ENCODE measurements around the gene STIL. TPM values are rescaled to one million over a fixed set of nuclear protein-coding genes. Genes with fewer than 3 reads are reported as not detected.

STIL gene
- total and polyA plus RNA-seq, 4 donors: 0.85 to 5.9 (median 1.4) TPM

- DNase-seq (peak; percentile 65 to 76 (median 68)), ATAC-seq (ENCODE audit: insufficient read depth, low FRiP score) (peak; percentile 30)
- peaks cover 0 to 5% (median 0%) of the 10 kb centered on the region in 4 donors for H3K9me3 ChIP-seq (ENCODE audit: control insufficient read depth in 4 of 4, insufficient read depth in 3 of 4, low read length in 3 of 4)
- peaks cover 0 to 14% (median 0%) of the 10 kb centered on the region in 5 donors for H3K4me1 ChIP-seq (ENCODE audit: control insufficient read depth in 5 of 5, insufficient read depth in 5 of 5, low read length in 5 of 5)
- peaks cover 0 to 83% (median 82%) of the 10 kb centered on the region in 3 donors for H3K27me3 ChIP-seq (ENCODE audit: control insufficient read depth in 3 of 3, insufficient read depth in 3 of 3, low read length in 2 of 3)
- H3K4me3 ChIP-seq: peak overlapping the region; percentile 74
- WGBS, 2 donors: 2 to 3% methylated on average over 59 to 62 of the region's 62 CpGs
- peak overlapping the region; percentile 37 to 96 for H3K27ac ChIP-seq (ENCODE audit: low read depth in 1 of 2, low read length in 1 of 2)
- no peaks in the 10 kb centered on the region for H3K36me3 ChIP-seq (ENCODE audit: control insufficient read depth in 4 of 4, insufficient read depth in 4 of 4, low read length in 4 of 4)
- TF ChIP-seq CTCF (IDR thresholded peaks at IDR 0.05; ENCODE audit: control extremely low read depth, extremely low read depth): no peak
- peak overlapping the region in 1 of 2 donors; percentile 34 for H3K9ac ChIP-seq (ENCODE audit: insufficient read depth in 1 of 2, low read length in 2 of 2)
Measured at GRCh38 chr1:47231301-47232186, 82.4 kb downstream of the STIL start.

DNA sequence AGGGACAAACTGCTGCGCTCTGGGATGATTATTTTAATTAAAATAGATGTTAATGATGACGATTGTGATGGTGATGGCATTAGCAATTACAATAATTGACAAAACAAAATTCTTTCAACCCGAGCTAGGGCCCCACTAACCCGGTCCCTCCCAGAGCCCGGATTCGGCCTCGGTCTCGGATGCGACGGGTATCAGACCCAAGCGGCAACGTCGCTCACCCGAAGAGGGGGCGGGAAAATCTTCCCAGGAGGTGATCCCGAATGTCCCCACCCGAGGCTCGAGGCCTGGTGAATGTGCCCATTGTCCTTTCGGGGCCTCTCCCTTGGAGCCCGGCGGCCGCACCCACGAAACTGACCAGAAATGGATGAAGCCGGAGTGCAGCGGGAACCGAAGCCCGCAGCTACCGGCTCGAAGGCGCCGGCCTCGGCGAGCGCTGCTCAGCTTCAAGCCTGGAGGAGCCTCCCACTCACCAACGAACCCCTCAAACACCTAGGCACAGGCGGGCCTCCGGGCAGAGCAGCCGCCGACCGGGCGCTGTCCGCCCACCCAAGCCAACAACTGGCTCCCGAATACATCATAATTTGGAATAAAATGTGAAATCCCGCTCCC, 83.2 kb downstream of the STIL start:
- Histone ChIP-seq H3K9me3 (ENCODE audit: control insufficient read depth in 4 of 4, insufficient read depth in 3 of 4, low read length in 3 of 4) (peaks cover 0 to 5% (median 0%) of the 10 kb centered on the region in 4 donors), H3K4me1 (ENCODE audit: control insufficient read depth in 5 of 5, insufficient read depth in 5 of 5, low read length in 5 of 5) (peaks cover 0 to 16% (median 0%) of the 10 kb centered on the region in 5 donors), H3K27me3 (ENCODE audit: control insufficient read depth in 3 of 3, insufficient read depth in 3 of 3, low read length in 2 of 3) (peaks cover 0 to 89% (median 87%) of the 10 kb centered on the region in 3 donors), H3K36me3 (ENCODE audit: control insufficient read depth in 4 of 4, insufficient read depth in 4 of 4, low read length in 4 of 4) (no peaks in the 10 kb centered on the region), H3K9ac (ENCODE audit: insufficient read depth in 1 of 2, low read length in 2 of 2) (peak overlapping the region in 1 of 2 donors; percentile 46), H3K4me3 (peak overlapping the region; percentile 62), H3K27ac (ENCODE audit: low read depth in 1 of 2, low read length in 1 of 2) (peak overlapping the region; percentile 71 to 89)
- DNase-seq (peak; percentile 27 to 40 (median 35)), ATAC-seq (ENCODE audit: insufficient read depth, low FRiP score) (no peak)
- no peak for TF ChIP-seq CTCF (IDR thresholded peaks at IDR 0.05; ENCODE audit: control extremely low read depth, extremely low read depth)
- 1 to 6% methylated on average over 42 to 44 of the region's 44 CpGs for WGBS, 2 donors

GRCh38 chr1:47229886-47230691, 83.9 kb downstream of the STIL start:
- no peak for TF ChIP-seq CTCF (IDR thresholded peaks at IDR 0.05; ENCODE audit: control extremely low read depth, extremely low read depth)
- Histone ChIP-seq H3K27me3 (ENCODE audit: control insufficient read depth in 3 of 3, insufficient read depth in 3 of 3, low read length in 2 of 3) (peaks cover 0 to 88% (median 87%) of the 10 kb centered on the region in 3 donors), H3K9ac (ENCODE audit: insufficient read depth in 1 of 2, low read length in 2 of 2) (peak overlapping the region in 1 of 2 donors; percentile 46)

More at GRCh38 chr1:47229886-47230691, 83.9 kb downstream of the STIL start:
- WGBS, 2 donors: 7 to 13% methylated on average over 23 of the region's 23 CpGs
- DNase-seq (peak; percentile 17 to 61 (median 43)), ATAC-seq (ENCODE audit: insufficient read depth, low FRiP score) (no peak)
- Histone ChIP-seq H3K4me1 (ENCODE audit: control insufficient read depth in 5 of 5, insufficient read depth in 5 of 5, low read length in 5 of 5) (peaks cover 0 to 23% (median 3%) of the 10 kb centered on the region in 5 donors), H3K9me3 (ENCODE audit: control insufficient read depth in 4 of 4, insufficient read depth in 3 of 4, low read length in 3 of 4) (peaks cover 0 to 5% (median 0%) of the 10 kb centered on the region in 4 donors), H3K36me3 (ENCODE audit: control insufficient read depth in 4 of 4, insufficient read depth in 4 of 4, low read length in 4 of 4) (no peaks in the 10 kb centered on the region), H3K4me3 (peak overlapping the region; percentile 41), H3K27ac (ENCODE audit: low read depth in 1 of 2, low read length in 1 of 2) (peak overlapping the region; percentile 71 to 89)

All from lung (tissue), 12 donors.